ENCODE data around the gene GAB1.

GAB1 gene

GRCh38 chr4:143421609-143422008 lies 84.9 kb downstream of the GAB1 start:
- Mint-ChIP-seq H3K36me3 (ENCODE audit: low read depth) (no peaks in the 10 kb centered on the region), H3K27ac (no peak overlapping the region), H3K27me3 (ENCODE audit: low read depth) (peaks cover 12% of the 10 kb centered on the region), H3K4me3 (no peak overlapping the region), H3K4me1 (ENCODE audit: low read depth) (no peaks in the 10 kb centered on the region), H3K9me3 (no peaks in the 10 kb centered on the region)

DNA sequence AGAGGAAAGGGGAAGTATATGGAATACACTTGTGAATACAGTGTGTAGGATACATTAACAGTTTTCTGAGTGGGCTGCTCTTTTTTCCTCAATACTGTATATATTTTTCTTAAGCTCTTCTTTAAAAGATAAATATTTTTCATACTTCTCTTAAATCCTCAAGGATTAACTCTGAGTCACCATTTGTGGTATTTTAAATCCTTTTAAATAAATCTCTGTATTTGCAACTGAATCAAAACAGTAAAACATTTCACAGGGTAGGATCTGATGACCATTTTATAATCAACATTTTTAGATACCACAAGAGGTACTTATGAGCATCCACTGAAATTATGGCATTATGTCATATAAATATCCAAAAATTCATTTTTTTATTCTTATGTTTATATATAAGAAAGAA lies 87.6 kb downstream of the GAB1 start:
- no peaks in the 10 kb centered on the region for H3K4me1 Mint-ChIP-seq (ENCODE audit: low read depth)
- no peak overlapping the region for H3K4me3 Mint-ChIP-seq
- no peak overlapping the region for H3K27ac Mint-ChIP-seq
- peaks cover 8% of the 10 kb centered on the region for H3K27me3 Mint-ChIP-seq (ENCODE audit: low read depth)
- H3K9me3 Mint-ChIP-seq: no peaks in the 10 kb centered on the region
- no peaks in the 10 kb centered on the region for H3K36me3 Mint-ChIP-seq (ENCODE audit: low read depth)

GRCh38 chr4:143431526-143432257 lies 95.0 kb downstream of the GAB1 start:
- Mint-ChIP-seq H3K27ac (no peak overlapping the region), H3K4me1 (ENCODE audit: low read depth) (no peaks in the 10 kb centered on the region)

DNA sequence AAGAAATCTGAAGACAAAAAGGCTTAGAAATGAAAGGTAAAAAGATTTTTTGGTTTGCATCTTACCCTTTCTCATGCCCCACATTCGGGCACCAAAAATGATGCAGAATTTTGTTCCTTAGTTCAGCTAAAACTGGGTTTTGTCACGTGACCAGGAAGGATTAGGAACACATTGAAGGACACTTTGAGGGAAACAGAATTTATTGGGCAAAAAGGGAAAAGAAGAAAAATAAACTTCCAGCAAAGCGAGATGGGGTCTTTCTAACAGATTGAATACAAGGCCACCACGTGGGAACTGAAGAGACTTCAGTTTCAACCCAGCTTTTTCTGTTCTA lies 95.5 kb downstream of the GAB1 start:
- Mint-ChIP-seq H3K36me3 (ENCODE audit: low read depth) (no peaks in the 10 kb centered on the region), H3K27me3 (ENCODE audit: low read depth) (peaks cover 7% of the 10 kb centered on the region), H3K27ac (no peak overlapping the region), H3K9me3 (peaks cover 4% of the 10 kb centered on the region), H3K4me3 (no peak overlapping the region), H3K4me1 (ENCODE audit: low read depth) (no peaks in the 10 kb centered on the region)

More at GRCh38 chr4:143431526-143432257, 95.0 kb downstream of the GAB1 start:
- Mint-ChIP-seq H3K36me3 (ENCODE audit: low read depth) (no peaks in the 10 kb centered on the region), H3K4me3 (no peak overlapping the region), H3K9me3 (peaks cover 4% of the 10 kb centered on the region), H3K27me3 (ENCODE audit: low read depth) (peaks cover 7% of the 10 kb centered on the region)

- Mint-ChIP-seq H3K36me3 (ENCODE audit: low read depth) (no peaks in the 10 kb centered on the region), H3K9me3 (peaks cover 4% of the 10 kb centered on the region), H3K27ac (no peak overlapping the region), H3K4me3 (no peak overlapping the region), H3K4me1 (ENCODE audit: low read depth) (no peaks in the 10 kb centered on the region), H3K27me3 (ENCODE audit: low read depth) (peaks cover 7% of the 10 kb centered on the region)
Observed at GRCh38 chr4:143433231-143433630, 96.6 kb downstream of the GAB1 start.

GRCh38 chr4:143435955-143436354 lies 99.3 kb downstream of the GAB1 start:
- Mint-ChIP-seq H3K4me1 (ENCODE audit: low read depth) (no peaks in the 10 kb centered on the region), H3K9me3 (peaks cover 4% of the 10 kb centered on the region), H3K27me3 (ENCODE audit: low read depth) (peaks cover 5% of the 10 kb centered on the region), H3K27ac (no peak overlapping the region), H3K36me3 (ENCODE audit: low read depth) (no peaks in the 10 kb centered on the region), H3K4me3 (no peak overlapping the region)

DNA sequence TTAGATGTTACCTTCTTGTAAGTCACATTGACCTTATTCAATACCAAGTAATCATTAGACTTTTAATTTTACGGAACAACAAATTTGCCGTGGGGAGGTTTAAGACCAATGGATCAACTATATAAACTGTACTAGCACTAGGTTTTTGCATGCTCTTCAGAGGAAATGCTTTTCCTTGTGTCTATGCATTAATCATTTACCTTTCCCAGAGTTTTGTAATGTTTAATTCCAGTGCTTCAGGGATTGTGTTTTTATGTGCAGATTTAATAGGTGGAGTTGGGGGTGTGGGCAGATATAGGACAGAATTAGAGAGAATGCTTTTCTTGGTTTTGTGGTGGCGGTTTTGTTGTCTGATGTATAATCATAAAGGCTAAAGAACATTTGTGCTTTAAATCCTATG lies 100.8 kb downstream of the GAB1 start:
- Mint-ChIP-seq H3K27ac (no peak overlapping the region), H3K36me3 (ENCODE audit: low read depth) (no peaks in the 10 kb centered on the region), H3K27me3 (ENCODE audit: low read depth) (no peaks in the 10 kb centered on the region), H3K4me1 (ENCODE audit: low read depth) (no peaks in the 10 kb centered on the region), H3K9me3 (no peaks in the 10 kb centered on the region), H3K4me3 (no peak overlapping the region)

DNA sequence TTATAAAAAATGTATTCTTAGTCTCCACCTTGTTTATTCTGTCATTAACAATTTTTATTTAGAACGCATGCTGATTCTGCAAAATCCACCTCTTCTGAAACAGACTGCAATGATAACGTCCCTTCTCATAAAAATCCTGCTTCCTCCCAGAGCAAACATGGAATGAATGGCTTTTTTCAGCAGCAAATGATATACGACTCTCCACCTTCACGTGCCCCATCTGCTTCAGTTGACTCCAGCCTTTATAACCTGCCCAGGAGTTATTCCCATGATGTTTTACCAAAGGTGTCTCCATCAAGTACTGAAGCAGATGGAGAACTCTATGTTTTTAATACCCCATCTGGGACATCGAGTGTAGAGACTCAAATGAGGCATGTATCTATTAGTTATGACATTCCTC lies 101.3 kb downstream of the GAB1 start:
- no peak overlapping the region for H3K4me3 Mint-ChIP-seq
- no peaks in the 10 kb centered on the region for H3K9me3 Mint-ChIP-seq
- H3K27ac Mint-ChIP-seq: no peak overlapping the region
- no peaks in the 10 kb centered on the region for H3K36me3 Mint-ChIP-seq (ENCODE audit: low read depth)
- no peaks in the 10 kb centered on the region for H3K27me3 Mint-ChIP-seq (ENCODE audit: low read depth)
- H3K4me1 Mint-ChIP-seq (ENCODE audit: low read depth): no peaks in the 10 kb centered on the region

DNA sequence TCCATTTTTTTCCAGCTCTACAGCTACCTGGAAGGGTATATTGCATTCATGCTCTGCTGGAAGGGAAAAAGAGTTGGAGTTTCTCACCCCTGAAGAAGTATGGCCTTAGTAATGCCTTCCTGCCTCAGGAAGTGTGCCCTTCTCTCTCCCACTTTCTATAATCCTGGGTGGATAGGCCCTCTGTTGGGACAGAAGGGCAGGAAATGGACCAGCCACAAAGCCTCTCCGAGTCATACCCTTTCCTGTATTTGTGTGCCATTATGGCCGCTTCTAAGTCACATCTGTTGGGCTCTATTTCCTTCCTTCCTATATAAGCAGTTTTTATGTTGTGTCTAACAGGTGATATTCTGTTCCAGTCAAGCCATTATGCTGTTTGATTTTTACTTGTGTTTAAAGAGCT lies 102.0 kb downstream of the GAB1 start:
- Mint-ChIP-seq H3K4me3 (no peak overlapping the region), H3K9me3 (no peaks in the 10 kb centered on the region), H3K4me1 (ENCODE audit: low read depth) (no peaks in the 10 kb centered on the region), H3K27ac (no peak overlapping the region), H3K27me3 (ENCODE audit: low read depth) (no peaks in the 10 kb centered on the region), H3K36me3 (ENCODE audit: low read depth) (no peaks in the 10 kb centered on the region)

GRCh38 chr4:143441109-143441508 lies 104.4 kb downstream of the GAB1 start:
- Mint-ChIP-seq H3K36me3 (ENCODE audit: low read depth) (no peaks in the 10 kb centered on the region), H3K27me3 (ENCODE audit: low read depth) (no peaks in the 10 kb centered on the region), H3K4me3 (no peak overlapping the region), H3K27ac (no peak overlapping the region), H3K4me1 (ENCODE audit: low read depth) (no peaks in the 10 kb centered on the region), H3K9me3 (peaks cover 5% of the 10 kb centered on the region)

DNA sequence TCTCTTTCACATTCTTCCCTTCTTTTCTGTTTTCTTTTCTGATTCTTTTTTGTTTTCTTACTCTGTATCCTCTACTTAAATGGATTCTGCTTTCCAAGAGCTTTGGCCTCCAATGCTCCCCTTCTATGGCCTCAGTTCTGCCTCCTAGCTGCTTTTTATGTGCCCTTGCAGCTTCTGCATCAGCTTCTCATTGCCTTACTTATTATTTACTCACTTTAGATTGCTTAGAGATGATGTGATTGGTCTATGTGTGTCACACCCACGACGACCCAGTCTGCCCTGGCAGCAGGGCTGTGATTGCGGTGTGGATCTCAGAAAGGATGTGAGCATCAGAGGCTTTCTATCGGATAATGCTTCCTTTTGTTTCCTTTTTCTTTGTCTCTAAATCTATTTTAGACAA lies 105.0 kb downstream of the GAB1 start:
- Mint-ChIP-seq H3K4me3 (no peak overlapping the region), H3K4me1 (ENCODE audit: low read depth) (no peaks in the 10 kb centered on the region), H3K36me3 (ENCODE audit: low read depth) (no peaks in the 10 kb centered on the region), H3K27me3 (ENCODE audit: low read depth) (no peaks in the 10 kb centered on the region), H3K9me3 (peaks cover 5% of the 10 kb centered on the region), H3K27ac (no peak overlapping the region)

DNA sequence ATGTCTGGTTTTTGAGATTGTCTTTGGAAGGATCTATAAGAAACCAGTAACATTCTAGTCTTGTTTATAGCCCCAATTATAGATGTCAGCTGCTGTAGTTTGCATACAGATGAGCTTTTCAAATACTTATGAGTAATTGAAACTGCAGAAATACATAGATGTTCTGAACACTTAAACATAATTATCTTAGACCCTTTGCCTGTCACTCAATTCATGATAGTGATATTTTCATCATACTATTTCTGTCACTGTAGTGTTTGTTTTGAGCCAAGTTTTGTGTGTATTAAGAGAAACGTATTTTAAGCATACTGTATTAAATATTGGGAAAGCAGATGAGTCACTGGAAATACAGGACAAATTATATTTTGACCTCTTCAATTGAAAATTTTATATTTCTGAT lies 107.1 kb downstream of the GAB1 start:
- Mint-ChIP-seq H3K27me3 (ENCODE audit: low read depth) (no peaks in the 10 kb centered on the region), H3K9me3 (peaks cover 5% of the 10 kb centered on the region), H3K4me3 (no peak overlapping the region), H3K27ac (no peak overlapping the region), H3K36me3 (ENCODE audit: low read depth) (no peaks in the 10 kb centered on the region), H3K4me1 (ENCODE audit: low read depth) (no peaks in the 10 kb centered on the region)

DNA sequence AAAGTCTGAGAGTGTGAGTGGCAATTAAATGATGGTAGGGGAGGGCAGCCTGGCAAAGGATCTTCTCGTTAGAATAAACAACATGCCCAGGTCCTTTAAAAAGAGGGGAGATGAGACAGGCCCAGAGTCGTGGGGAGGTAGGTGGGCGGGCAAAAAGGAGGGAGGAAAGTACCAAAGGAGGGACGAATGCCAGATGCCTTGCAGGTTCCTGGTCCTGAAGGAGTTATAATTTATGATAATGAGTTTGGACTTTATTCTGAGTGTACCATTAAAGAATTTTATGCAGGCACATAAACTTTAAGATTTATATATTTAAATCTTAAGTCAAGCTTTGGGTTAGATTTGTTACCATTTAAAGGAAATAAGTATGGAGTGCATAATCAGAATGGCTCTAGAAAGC lies 114.5 kb downstream of the GAB1 start:
- Mint-ChIP-seq H3K4me1 (ENCODE audit: low read depth) (no peaks in the 10 kb centered on the region), H3K27ac (no peak overlapping the region), H3K36me3 (ENCODE audit: low read depth) (no peaks in the 10 kb centered on the region), H3K27me3 (ENCODE audit: low read depth) (no peaks in the 10 kb centered on the region), H3K9me3 (no peaks in the 10 kb centered on the region), H3K4me3 (no peak overlapping the region)

DNA sequence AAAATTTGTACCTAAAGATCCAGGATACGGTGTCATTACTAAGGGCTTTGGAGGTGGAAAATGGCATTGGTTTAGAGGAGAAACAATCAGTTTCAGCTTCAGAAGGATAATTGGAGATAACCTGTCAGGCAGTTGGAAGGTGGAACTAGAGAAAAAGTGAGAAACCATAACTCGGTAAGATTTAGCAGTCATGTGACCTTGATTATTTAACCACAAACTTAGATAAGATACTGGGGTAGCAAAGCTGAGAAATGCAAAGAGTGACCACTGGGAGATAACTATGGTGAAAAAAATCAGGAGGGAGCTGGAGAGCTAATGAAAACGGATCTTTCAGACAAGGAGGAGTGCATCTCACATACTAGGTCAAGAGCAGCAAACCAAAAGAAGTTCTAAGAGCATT lies 118.5 kb downstream of the GAB1 start:
- Mint-ChIP-seq H3K4me3 (no peak overlapping the region), H3K27ac (no peak overlapping the region), H3K4me1 (ENCODE audit: low read depth) (no peaks in the 10 kb centered on the region), H3K36me3 (ENCODE audit: low read depth) (no peaks in the 10 kb centered on the region), H3K9me3 (no peaks in the 10 kb centered on the region), H3K27me3 (ENCODE audit: low read depth) (no peaks in the 10 kb centered on the region)

GRCh38 chr4:143458966-143459365 lies 122.3 kb downstream of the GAB1 start:
- H3K27ac Mint-ChIP-seq: no peak overlapping the region
- no peaks in the 10 kb centered on the region for H3K9me3 Mint-ChIP-seq
- H3K4me1 Mint-ChIP-seq (ENCODE audit: low read depth): no peaks in the 10 kb centered on the region
- H3K36me3 Mint-ChIP-seq (ENCODE audit: low read depth): no peaks in the 10 kb centered on the region
- H3K27me3 Mint-ChIP-seq (ENCODE audit: low read depth): no peaks in the 10 kb centered on the region
- H3K4me3 Mint-ChIP-seq: no peak overlapping the region
